Occipital lobe (tissue), 2 donors: ENCODE results near the gene COL1A2. TPM values are rescaled to one million over a fixed set of nuclear protein-coding genes. Genes with fewer than 3 reads are reported as not detected.

Experiments
- DNase-seq: peaks from one replicate; lab custom pipeline; 2025; lab: John Stamatoyannopoulos, UW
- total RNA-seq: library from RNA; depleted of rRNA; stranded (reverse); fragments of >200 nt; gene quantifications from one replicate; pipeline ENCODE4 v1.2.3, GENCODE V29; 2014

Gene COL1A2
- total RNA-seq, 1 donor from 2014 or later: 124 TPM

DNA sequence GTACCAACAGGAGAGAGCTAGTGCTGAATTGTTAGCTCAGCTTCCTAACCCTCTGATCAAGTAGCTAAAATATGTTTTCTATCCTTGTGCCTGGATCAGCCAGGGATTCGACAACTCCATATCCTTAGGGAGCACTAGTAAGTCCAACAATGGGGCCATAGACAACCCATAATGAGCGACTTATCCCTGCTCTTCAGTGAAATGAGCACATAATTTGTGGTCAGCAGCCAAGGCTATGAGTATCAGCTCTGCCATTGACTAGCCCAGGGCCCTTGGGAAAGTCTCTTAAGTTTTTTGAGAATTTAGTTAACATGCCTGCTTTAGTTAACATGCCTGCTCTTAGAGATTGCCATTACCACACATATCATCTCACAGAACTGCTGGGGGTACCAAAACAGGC is 39.3 kb downstream of the COL1A2 start:
- DNase-seq: no peak

DNA sequence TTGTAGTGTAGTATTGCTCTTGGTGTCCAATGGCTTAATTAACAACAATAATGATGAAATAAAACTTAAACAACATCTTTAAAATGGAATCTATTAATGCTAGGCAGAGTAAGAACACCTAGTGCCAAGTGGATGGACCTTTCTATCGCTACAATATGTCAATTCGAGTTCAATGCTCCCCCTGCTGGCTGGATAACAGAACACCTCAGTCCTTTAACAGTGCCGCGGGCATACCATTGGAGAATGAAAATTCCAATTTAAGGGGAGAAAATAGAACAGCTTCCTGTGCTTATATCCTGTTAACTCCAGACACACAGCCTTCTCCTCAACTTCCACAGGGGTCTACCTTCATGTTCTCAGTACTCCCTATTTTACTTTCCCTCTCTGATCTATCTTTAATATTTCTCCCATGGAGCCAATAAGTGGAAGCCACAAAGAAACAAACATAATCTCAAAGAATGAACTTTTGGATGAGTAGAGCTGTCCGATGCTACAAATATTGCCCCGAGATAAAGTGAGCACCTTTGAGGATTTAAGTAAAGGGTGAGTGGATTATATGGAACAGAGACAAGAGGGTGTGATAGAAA is 41.4 kb downstream of the COL1A2 start:
- DNase-seq: peak; percentile 17

DNA sequence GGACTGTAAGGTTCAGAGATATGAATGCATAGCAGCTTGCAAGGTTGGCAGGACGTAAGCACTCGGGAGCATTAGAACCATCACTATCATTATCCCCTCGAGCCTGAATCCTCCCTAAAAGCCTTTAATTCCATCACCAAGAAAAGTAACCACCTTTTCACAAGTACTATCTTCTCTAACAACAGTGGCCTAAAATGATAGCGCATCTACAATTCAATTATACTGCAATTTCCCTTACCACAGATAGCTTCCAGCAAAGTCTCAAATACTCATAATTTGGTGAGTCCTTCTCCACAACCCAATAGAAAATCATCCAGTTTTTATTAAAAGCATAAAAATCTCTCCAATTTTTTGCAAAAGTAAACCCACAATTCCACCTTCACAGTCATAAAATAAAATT is 42.0 kb downstream of the COL1A2 start:
- no peak for DNase-seq

DNA sequence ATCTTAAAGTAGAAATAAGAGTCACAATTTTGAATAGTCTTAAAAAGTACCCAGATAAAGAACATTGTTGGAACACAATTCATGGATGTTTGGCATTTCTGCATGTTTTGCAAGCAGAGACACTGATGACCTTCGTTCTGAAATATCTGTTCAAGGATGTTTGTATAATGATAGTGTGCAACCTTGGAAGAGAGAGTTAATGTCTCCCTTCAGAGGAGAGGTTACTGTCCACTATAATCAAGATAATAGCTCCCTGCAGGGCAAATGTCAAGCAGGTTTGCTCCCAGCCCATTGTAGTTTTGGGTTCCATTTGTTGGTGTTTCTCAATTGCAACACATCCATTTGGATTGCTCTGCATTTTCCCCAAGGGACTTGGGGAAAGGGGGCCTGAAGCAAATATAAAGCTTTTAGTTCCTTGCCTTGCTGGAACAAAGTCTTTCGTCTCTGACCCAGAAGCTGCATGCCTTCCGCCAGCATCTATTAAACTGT is 45.2 kb downstream of the COL1A2 start:
- no peak for DNase-seq

DNA sequence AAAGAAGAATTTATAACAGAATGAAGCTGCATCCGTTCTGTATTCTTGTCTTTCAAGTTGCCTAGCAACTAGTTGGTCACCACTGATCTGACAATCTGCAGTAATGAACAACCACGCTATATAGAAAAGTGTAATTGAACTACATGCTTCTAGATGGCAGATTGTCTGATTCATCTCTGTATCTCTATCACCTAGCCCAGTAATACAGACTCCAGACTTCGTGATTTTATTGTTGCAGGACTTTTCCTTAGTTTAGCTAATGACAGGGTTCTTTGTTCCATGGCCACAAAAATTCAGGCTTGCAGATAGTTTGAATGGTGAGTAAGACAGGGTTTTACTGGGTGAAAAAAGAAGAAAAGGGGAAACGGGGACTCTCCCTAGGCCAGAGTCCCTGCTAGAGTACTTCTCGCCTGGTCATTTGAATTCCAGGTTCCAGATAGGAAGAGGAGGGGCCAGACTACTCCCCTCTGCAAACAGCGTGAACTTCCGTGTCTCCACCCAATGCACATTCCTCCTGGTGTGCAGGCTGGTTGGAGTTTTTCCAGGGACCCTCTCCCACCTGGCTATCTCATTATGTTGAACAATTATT is 45.9 kb downstream of the COL1A2 start:
- no peak for DNase-seq

DNA sequence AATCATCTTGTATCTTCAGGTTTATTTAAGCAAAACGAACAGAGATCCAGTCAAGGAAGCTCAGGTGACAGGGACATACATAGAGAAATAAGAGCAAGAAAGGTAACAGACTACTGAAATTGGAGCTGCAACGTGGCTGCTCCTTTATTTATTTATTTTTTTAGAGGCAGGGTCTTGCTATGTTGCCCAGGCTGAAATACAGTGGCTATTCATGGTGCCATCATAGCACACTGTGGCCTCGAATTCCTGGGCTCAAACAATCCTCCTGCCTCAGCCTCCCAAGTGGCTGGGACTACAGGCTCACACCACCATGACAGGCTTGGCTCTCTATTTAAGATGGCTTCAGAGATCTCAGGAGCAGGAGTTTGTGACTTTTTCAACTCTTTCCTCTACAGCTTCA is 46.4 kb downstream of the COL1A2 start:
- no peak for DNase-seq

DNA sequence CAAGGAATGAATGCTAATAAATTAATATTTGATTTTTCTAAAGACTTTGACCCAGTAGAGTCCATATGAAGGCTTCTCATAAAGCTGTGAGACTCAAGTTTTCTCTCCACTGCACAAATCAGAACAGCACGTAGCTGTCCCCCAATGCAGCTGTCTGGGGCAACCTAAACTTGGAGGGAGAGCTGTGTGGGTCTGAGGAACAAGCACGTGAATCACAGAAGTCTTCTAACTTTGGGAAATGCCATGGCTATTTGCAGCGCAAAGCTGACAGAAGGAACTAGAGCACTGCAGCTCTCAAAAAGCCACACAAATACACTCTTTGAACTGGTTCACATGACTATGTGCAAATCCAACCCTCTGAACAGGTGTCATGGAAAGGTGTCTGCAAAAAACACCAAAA is 47.9 kb downstream of the COL1A2 start:
- DNase-seq: no peak

DNA sequence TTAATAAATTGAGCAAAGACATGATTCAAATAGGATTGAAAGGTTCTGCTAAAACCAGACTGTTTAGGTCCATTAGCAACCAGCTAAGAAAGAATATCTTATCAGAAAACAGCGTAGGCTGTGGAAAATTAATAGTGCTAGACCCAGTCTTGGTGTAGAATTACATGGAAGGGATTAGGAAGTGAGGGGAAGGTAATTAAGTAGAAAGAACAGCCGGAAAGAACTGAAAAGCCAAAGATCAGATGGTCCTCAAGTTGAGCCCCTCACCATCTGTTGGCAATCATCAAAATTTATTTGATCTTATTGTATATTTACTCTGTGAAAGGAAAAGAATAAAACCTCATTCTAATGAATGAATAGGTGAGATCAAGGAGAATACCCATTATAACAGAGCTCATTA is 50.1 kb downstream of the COL1A2 start:
- DNase-seq: no peak

DNA sequence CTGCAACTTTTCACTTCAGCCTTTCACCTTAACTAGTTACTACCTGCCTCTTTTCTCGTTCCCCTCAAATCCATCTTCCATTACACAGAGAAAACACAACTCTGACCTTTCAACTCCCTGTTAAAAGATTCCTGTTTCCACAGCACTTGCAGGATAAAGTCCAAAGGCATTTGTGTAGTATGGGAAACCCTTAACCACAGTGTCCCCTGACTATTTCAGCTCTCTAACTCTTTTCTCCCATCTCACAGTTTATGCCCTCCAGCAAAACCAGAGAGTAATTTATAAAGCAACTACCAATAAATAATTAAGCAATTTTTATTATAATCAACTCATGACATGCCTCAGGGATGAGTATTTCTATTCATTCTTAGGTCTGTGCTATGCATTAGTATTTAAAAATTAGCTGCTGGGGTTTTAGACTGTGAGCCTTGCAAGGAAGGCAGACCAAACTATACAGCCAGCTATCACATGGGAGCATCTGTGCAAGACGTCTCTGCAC is 51.0 kb downstream of the COL1A2 start:
- no peak for DNase-seq

DNA sequence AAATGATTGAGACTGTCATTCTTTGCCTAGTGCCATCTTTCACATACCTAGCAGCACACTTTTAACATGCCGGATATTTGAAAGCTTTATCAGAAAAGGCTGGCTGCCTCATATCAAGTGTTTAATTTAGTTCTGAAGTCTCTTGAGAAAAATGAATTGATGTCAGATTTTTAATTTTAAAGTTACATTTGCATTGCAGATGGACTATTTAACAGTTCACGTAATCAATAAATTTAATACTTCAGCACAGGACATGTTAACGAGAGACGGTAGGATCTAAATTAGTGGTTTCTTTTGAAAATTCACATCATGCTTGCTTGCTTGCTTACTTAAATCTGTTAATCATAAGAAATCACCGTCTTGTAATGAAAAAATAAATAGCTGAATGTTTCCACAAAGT is 51.6 kb downstream of the COL1A2 start:
- no peak for DNase-seq

DNA sequence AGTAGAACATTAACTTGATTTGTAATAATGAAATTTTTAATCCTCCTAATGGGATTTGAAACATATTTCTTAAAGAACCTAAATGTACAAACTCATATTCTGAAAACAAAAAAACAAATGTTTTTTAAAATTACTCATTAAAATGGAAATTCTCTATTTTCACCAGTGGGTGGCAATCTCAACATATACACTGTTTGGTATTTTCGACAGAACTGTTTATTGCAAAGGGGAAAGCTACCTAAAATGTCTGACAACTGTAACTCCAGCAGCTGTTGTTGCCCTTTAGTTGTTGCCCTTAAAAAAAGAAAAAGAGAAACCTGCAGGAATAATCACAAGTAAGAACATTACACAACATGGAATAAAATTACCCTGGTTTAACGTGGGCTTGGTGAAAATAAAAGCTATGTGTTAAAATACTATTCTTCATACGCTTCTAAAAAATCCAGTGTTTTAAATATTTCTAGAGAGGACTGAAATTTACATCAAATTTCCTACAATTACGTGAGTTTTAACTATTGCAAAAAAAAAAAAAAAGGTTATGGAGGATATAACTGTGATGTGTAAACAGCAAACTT is 54.5 kb downstream of the COL1A2 start:
- no peak for DNase-seq

DNA sequence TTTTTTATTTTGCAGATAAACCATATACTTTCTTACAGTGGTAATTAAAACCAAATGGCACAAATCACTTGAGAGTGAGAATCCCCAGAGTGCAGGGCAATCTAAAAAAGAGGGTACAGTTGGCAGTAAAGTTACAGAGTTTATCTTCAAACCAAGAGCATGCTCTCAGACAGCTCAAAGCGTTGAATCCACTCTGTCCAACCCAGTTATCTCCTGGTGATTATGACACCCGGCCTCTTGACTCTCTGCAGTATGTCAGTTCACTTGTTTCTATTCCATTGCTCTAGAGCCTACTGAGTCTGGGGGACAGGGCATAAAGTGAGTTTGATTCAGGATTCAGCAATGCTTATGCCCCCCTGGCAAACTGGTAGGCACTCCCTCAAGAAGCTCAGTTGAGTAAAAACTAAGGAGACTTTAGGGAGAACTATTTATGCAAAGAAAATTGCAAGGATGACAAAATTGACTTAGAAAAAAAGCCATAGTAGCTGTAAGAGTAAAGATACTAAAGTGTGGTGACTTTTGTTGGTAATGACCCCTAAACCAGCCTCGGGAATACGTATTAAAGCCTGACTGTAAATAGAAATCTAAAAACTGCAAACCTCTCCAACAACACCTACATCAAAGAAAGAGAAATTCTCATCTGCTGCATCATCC is 55.5 kb downstream of the COL1A2 start:
- DNase-seq: no peak

DNA sequence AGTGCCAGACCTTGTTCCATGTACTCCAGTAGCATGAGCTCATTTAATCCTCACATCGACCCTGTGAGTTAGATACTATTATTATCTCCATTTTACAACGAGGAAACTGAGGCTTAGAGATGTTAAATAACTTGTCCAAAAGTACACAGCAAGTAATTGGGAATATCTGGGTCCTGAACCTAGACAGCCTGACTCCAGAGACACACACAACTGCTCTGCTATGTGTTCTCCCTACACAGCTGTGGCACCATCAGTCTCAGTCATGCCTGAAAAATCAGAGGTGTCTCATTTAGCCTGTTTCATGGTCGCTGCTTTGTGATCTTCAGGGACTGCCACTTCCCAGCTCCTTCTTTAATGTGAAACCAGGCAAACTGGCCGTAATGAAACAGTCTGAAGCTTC is 56.5 kb downstream of the COL1A2 start:
- no peak for DNase-seq

DNA sequence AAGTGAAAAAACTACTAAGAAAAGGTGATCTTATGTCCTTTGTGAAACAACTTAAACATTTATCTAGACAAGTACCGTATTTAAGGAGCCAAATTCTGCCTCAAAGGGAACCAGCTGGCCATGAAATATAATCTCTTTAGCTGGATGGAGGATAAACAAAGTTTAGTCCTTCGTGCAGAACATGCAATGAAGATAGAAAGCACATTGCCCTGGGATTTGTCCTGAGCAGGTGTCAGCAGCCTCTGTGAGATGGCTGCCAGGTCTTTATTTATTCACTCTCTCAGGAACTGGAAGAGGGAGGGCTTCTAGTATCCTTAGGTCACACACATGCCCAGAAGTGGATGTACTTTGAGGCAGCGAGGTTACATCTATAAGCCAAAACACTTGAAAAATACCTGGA is 57.5 kb downstream of the COL1A2 start:
- DNase-seq: no peak

DNA sequence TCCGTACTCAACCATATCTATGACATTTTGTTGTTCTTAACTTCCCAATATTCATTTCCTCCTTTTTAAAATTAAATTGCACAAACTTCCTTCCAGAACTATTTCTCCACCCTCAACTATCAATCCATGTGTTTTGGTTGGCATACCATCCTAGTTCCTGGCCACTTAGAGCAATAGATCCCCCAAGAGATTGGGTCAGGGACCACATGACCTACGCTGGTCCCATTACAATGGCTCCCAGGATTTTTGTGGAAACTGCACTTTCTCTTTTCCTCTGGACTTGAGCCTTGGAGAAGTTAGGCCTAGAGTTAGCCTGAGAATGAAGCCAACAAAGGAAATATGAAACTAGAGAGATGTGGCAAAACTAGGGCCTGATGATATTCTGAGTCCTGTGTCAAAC is 59.2 kb downstream of the COL1A2 start:
- DNase-seq: no peak

DNA sequence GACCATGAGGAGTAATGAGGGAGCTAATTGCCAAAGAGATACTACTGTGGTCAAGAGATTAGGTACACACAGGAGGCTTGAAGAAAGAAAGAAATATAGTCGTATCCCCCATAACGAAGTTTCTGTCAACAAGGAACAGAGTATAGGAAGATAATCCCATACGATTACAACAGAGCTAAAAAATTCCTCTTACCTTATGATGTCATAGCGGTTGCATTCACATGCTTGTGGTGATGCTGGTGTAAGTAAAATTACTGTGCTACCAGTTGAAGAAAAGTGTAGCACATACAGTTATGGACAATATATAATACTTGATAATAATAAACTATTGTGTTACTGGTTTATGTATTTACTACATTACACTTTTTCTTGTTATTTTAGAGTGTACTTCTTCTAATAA is 63.3 kb downstream of the COL1A2 start:
- no peak for DNase-seq

DNA sequence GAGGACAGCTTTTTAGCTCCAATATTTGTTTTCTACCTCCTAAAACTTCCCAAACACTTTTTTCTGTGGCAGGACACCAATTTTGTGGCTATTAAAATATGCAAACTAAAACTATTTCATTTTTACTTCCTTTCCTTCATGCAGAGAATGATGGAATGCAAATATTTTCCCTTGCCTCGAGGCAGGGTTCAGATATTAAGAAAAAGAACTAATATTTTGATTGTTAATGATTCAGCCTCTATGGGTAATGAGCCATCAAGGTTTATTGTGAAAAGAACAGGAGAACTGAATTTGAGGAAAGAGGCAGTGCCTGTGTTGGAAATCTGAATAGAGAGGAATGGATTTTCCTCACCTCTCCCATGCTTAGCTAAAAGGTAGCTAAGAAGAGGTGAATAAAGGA is 71.8 kb downstream of the COL1A2 start:
- DNase-seq: no peak

DNA sequence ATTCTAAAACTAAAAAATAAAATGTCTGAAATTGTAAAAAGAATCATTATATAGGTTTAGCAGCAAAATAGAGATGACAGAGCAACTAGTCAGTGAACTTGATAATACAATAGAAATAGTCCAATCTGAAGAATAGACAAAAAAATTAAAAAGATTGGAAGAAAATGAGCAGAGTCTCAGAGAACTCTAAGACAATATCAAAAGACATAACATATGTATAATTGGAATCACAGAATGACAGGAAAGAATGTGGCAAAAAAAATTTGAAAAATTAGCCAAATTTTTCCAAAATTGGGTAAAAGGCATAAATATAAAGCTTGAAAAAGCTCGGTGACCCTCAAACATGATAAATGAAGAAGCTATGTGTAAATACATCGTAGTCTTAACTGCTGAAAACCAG is 76.9 kb downstream of the COL1A2 start:
- DNase-seq: no peak

DNA sequence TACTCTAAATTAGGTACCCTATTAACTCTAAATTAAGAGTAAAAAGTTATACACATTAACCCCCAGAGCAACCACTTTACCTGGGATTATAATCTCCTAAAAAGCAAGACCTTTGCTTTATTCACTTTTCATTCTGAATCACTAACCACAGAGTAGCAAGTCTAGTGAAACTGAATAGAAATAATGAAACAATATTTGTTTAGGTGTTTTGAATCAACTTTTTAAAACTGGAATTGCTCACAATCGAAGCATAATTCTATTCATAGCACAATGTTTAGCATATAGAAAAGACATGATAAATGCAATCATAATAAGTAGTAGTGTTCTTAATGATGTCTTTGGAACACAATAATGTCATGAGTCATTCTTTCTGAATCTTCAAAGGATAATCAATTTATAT is 77.9 kb downstream of the COL1A2 start:
- DNase-seq: no peak

DNA sequence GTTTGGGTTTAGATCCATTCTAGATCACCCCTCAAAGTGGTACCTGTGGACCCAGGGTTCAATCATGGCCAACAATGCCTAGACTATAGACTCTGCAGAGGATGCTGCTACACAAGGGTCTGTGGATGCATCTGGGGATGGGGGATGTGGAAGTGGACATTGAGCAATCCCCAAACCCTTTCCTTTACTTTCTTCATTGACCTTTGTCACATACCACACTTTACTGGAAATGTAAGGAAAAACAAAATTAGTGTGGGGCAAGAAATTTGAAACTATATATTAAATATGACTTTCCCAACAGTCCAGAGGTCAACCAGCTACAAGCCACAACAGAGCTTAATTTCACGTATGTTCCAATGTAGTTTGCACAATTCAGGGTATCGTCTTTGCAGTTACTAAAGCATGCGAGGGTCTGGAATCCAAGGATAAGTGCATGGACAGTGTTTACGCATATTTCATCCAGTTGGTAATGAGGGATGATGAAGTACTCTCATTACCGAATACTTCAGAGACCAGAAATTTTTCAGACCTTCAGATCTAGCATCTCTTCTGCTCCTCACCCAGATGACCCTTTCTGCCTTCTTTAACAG is 81.7 kb downstream of the COL1A2 start:
- DNase-seq: no peak

DNA sequence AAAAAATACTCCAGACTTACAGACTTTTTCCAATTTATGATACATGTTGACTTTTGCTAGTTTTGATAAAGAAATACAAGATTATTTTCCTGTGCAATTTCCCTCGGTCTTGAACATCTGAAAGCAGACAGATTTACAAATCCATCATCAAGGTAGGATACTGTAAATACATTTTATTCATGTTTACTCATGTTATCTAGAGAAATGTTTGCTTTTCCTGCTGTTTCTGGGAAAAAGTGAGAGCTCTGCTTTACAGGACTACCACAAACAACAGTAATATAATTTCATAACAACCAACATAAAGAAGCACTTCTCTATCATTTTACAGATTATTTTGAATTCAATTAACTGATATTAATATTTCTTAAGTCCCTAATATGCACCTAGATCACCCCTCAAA is 83.2 kb downstream of the COL1A2 start:
- no peak for DNase-seq

DNA sequence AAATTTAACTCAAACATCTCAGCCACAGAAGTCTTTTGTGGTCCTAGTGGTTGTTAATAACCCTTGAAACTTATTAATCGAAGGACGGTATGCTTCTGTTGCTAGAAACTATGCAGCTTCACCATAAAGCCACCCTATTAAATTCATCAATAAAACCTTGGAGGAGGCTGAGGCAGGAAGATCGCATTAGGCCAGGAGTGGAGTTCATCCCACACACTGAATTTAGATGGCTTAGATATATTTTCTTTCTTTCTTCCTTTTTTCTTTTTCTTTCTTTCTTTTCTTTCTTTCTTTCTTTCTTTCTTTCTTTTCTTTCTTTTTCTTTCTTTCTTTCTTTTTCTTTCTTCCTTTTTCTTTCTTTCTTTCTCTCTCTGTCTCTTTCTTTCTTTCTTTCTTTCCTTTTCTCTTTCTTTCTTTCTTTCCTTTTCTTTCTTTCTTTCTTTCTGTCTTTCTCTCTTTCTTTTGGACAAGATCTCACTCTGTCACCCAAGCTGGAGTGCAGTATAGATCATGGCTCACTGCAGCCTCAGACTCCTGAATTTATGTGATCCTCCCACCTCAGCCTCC is 84.0 kb downstream of the COL1A2 start:
- DNase-seq: no peak
